H9 (cell line): Measurements from ENCODE around the gene CD1E. TPM values are rescaled to one million over a fixed set of nuclear protein-coding genes. Genes with fewer than 3 reads are reported as not detected.

Experiments used
- DNase-seq: peaks from one replicate; pipeline ENCODE4 v3.0.0-alpha.2; 2017
- H2AFZ ChIP-seq: one replicate; pipeline ENCODE4 v1.6.1; 2013; ENCODE audit warnings: mild to moderate bottlenecking, low read length, control low read depth, moderate library complexity
- H2AK5ac ChIP-seq: 2 replicates; pipeline ENCODE4 v1.6.1; 2013; ENCODE audit warnings: low read length, control low read depth, mixed read lengths; ENCODE audit not compliant: insufficient read length
- H2BK120ac ChIP-seq: one replicate; pipeline ENCODE4 v1.6.1; 2013; ENCODE audit warnings: low read depth, mild to moderate bottlenecking, low read length, control low read depth, inconsistent platforms; ENCODE audit not compliant: poor library complexity, severe bottlenecking
- H2BK12ac ChIP-seq: 2 replicates; pipeline ENCODE4 v1.6.1; 2013; ENCODE audit warnings: low read length, control low read depth, mixed read lengths, low read depth; ENCODE audit not compliant: insufficient read length
- H2BK15ac ChIP-seq: 2 replicates; pipeline ENCODE4 v1.6.1; 2013; ENCODE audit warnings: low read depth, low read length, control low read depth
- H2BK20ac ChIP-seq: one replicate; pipeline ENCODE4 v1.6.1; 2013; ENCODE audit warnings: low read depth, mild to moderate bottlenecking, low read length, control low read depth, inconsistent platforms; ENCODE audit not compliant: poor library complexity, severe bottlenecking
- H2BK5ac ChIP-seq: 2 replicates; pipeline ENCODE4 v1.6.1; 2013; ENCODE audit warnings: low read length, control low read depth, mixed read lengths; ENCODE audit not compliant: insufficient read length
- H3K14ac ChIP-seq: 2 replicates; pipeline ENCODE4 v1.6.1; 2013; ENCODE audit warnings: low read length, control low read depth; ENCODE audit not compliant: insufficient read depth
- H3K18ac ChIP-seq: 2 replicates; pipeline ENCODE4 v1.6.1; 2013; ENCODE audit warnings: low read depth, mild to moderate bottlenecking, mixed read lengths, low read length, control low read depth; ENCODE audit not compliant: insufficient read length
- H3K23ac ChIP-seq: 2 replicates; pipeline ENCODE4 v1.6.1; 2013; ENCODE audit warnings: low read length, control low read depth, mixed read lengths, low read depth; ENCODE audit not compliant: insufficient read length
- H3K23me2 ChIP-seq: 2 replicates; pipeline ENCODE4 v1.6.1; 2013; ENCODE audit warnings: low read depth, mild to moderate bottlenecking, mixed read lengths, low read length, control low read depth; ENCODE audit not compliant: insufficient read length, poor library complexity, severe bottlenecking
- H3K27ac ChIP-seq: 2 replicates; pipeline ENCODE4 v1.5.1; 2013; ENCODE audit warnings: low read length, control low read depth, mixed read lengths, low read depth; ENCODE audit not compliant: insufficient read length
- H3K27me3 ChIP-seq: 2 replicates; pipeline ENCODE4 v1.6.1; 2013; ENCODE audit warnings: low read length, control low read depth, inconsistent platforms; ENCODE audit not compliant: insufficient read depth
- H3K4ac ChIP-seq: 2 replicates; pipeline ENCODE4 v1.6.1; 2013; ENCODE audit warnings: low read depth, mild to moderate bottlenecking, control low read depth, inconsistent platforms, low read length, moderate library complexity
- H3K4me1 ChIP-seq: 2 replicates; pipeline ENCODE4 v1.6.1; 2013; ENCODE audit warnings: low read length, control low read depth, inconsistent platforms; ENCODE audit not compliant: insufficient read depth
- H3K4me2 ChIP-seq: 2 replicates; pipeline ENCODE4 v1.6.1; 2013; ENCODE audit warnings: low read length, control low read depth, mixed read lengths; ENCODE audit not compliant: insufficient read length, insufficient read depth
- H3K56ac ChIP-seq: 2 replicates; pipeline ENCODE4 v1.6.1; 2013; ENCODE audit warnings: low read depth, mild to moderate bottlenecking, mixed read lengths, low read length, control low read depth; ENCODE audit not compliant: insufficient read length
- H3K79me1 ChIP-seq: 2 replicates; pipeline ENCODE4 v1.6.1; 2013; ENCODE audit warnings: low read depth, mild to moderate bottlenecking, moderate library complexity, low read length, control low read depth, inconsistent platforms; ENCODE audit not compliant: insufficient read depth, poor library complexity, severe bottlenecking
- H3K79me2 ChIP-seq: 2 replicates; pipeline ENCODE4 v1.6.1; 2013; ENCODE audit warnings: low read length, control low read depth, inconsistent platforms; ENCODE audit not compliant: insufficient read depth
- H3K9ac ChIP-seq: 2 replicates; pipeline ENCODE4 v1.6.1; 2013; ENCODE audit warnings: low read length, control low read depth, mixed read lengths; ENCODE audit not compliant: insufficient read length; ENCODE audit errors: extremely low read depth
- H3K9me3 ChIP-seq: one replicate; pipeline ENCODE4 v1.6.1; 2013; ENCODE audit warnings: low read depth, low read length, inconsistent platforms; ENCODE audit not compliant: control insufficient read depth
- H3T11ph ChIP-seq: one replicate; pipeline ENCODE4 v1.6.1; 2013; ENCODE audit warnings: mild to moderate bottlenecking, low read length, control low read depth, inconsistent platforms
- H4K20me1 ChIP-seq: one replicate; pipeline ENCODE4 v1.6.1; 2013; ENCODE audit not compliant: control insufficient read depth, insufficient read length, insufficient read depth
- H4K5ac ChIP-seq: 2 replicates; pipeline ENCODE4 v1.6.1; 2013; ENCODE audit warnings: low read depth, mild to moderate bottlenecking, mixed read lengths, low read length, control low read depth; ENCODE audit not compliant: insufficient read length
- H4K8ac ChIP-seq: replicated peaks from 2 replicates; pipeline ENCODE4 v1.6.1; 2013; ENCODE audit warnings: low read length, control low read depth, mixed read lengths, low read depth; ENCODE audit not compliant: insufficient read length
- H4K91ac ChIP-seq: 2 replicates; pipeline ENCODE4 v1.6.1; 2013; ENCODE audit warnings: low read depth, mild to moderate bottlenecking, moderate library complexity, mixed read lengths, low read length, control low read depth; ENCODE audit not compliant: insufficient read length
- H3K27ac Mint-ChIP-seq, 3 experiments: 2 replicates in 2 of 3; 3 replicates in 1 of 3; pipeline ENCODE4 v1.8.0; 2020 to 2021; ENCODE audit warnings: mixed read lengths in 3 of 3, mild to moderate bottlenecking in 1 of 3, moderate library complexity in 1 of 3
- H3K27me3 Mint-ChIP-seq: 2 replicates; pipeline ENCODE4 v1.8.0; 2021; ENCODE audit warnings: low read depth, mild to moderate bottlenecking, moderate library complexity, mixed read lengths
- H3K36me3 Mint-ChIP-seq, 3 experiments: 2 replicates in 2 of 3; 3 replicates in 1 of 3; pipeline ENCODE4 v1.8.0; 2020 to 2021; ENCODE audit warnings: low read depth in 3 of 3, mixed read lengths in 3 of 3; ENCODE audit not compliant: insufficient read depth in 1 of 3
- H3K4me1 Mint-ChIP-seq, 2 experiments: 2 replicates each; pipeline ENCODE4 v1.8.0; 2020; ENCODE audit warnings: mixed read lengths in 2 of 2
- H3K4me3 Mint-ChIP-seq, 2 experiments: 2 replicates in 1 of 2; 3 replicates in 1 of 2; pipeline ENCODE4 v1.8.0; 2020 to 2021; ENCODE audit warnings: mild to moderate bottlenecking in 2 of 2, mixed read lengths in 2 of 2, moderate library complexity in 1 of 2
- H3K9me3 Mint-ChIP-seq, 2 experiments: 2 replicates in 1 of 2; 3 replicates in 1 of 2; pipeline ENCODE4 v1.8.0; 2020; ENCODE audit warnings: mild to moderate bottlenecking in 2 of 2, mixed read lengths in 2 of 2, moderate library complexity in 1 of 2
- CTCF ChIP-seq: fragments of 200-600 bp; sonication (generic); conservative IDR thresholded peaks from 3 replicates; pipeline ENCODE4 v1.8.0; 2021; ENCODE audit warnings: antibody characterized with exemption, mild to moderate bottlenecking
- WGBS: extraction: QIAGEN DNeasy Blood & Tissue Kit; methylation state at CpG from one replicate; pipeline ENCODE4 v1.1.7; 2013; ENCODE audit warnings: missing lambda C conversion rate, low lambda C conversion rate, mixed read lengths; ENCODE audit not compliant: insufficient read length; ENCODE audit errors: extremely low coverage; 5-methylcytosine and 5-hydroxymethylcytosine counted together
- long read RNA-seq: library from polyadenylated mRNA; unstranded; transcript quantifications from one replicate; pipeline ENCODE4 v2.0.0, GENCODE V29; 2020
- total RNA-seq: library from RNA; stranded (reverse); gene quantifications from 2 replicates; pipeline ENCODE4 v1.2.1, GENCODE V29; 2021

The CD1E gene
- not detected in 2 replicates for total RNA-seq
- long read RNA-seq, result 0 reads

GRCh38 chr1:158353303-158354075 is at the start of gene CD1E:
Gene CD1E, plus strand, starts transcription at chr1:158353894. Its CDS starts 95 bp downstream, at chr1:158353989.
- Histone ChIP-seq H4K5ac (no peak within 1 kb of the TSS), H4K8ac (no peak within 1 kb of the TSS), H2BK120ac (no peak within 1 kb of the TSS), H2BK15ac (no peak within 1 kb of the TSS), H3K9ac (no peak within 1 kb of the TSS), H3K56ac (no peak within 1 kb of the TSS), H3K23me2 (no peaks in the 10 kb centered on the region), H3K23ac (no peak within 1 kb of the TSS), H3K27me3 (no peaks in the 10 kb centered on the region), H3T11ph (no peak within 1 kb of the TSS), H2BK12ac (no peak within 1 kb of the TSS), H2BK5ac (no peak within 1 kb of the TSS), H3K14ac (no peak within 1 kb of the TSS), H3K4me1 (no peaks in the 10 kb centered on the region), H3K18ac (no peak within 1 kb of the TSS), H4K20me1 (no peaks in the 10 kb centered on the region), H3K27ac (no peak within 1 kb of the TSS), H3K9me3 (no peaks in the 10 kb centered on the region), H2BK20ac (no peak within 1 kb of the TSS), H4K91ac (no peak within 1 kb of the TSS), H3K79me1 (no peaks in the 10 kb centered on the region), H3K4ac (no peak within 1 kb of the TSS), H2AFZ (no peak within 1 kb of the TSS), H2AK5ac (no peak within 1 kb of the TSS), H3K4me2 (no peak within 1 kb of the TSS), H3K79me2 (no peaks in the 10 kb centered on the region; the same call in 1 of the 2 replicates)
- H3K27ac Mint-ChIP-seq, result peak within 1 kb of the TSS in 1 of 3 experiments; percentile 52; a peak in 3 of 7 replicates
- peaks cover 10% of the 10 kb centered on the region in 2 experiments; a peak in 3 of 4 replicates for H3K4me1 Mint-ChIP-seq
- no CpG with 5 or more reads among the region's 6 CpGs for WGBS
- peaks cover 2% of the 10 kb centered on the region; the same call in 1 of the 2 replicates for H3K27me3 Mint-ChIP-seq
- H3K9me3 Mint-ChIP-seq, result no peaks in the 10 kb centered on the region
- H3K36me3 Mint-ChIP-seq, result no peaks in the 10 kb centered on the region
- TF ChIP-seq CTCF, result no peak
- DNase-seq, result no peak
- H3K4me3 Mint-ChIP-seq, result no peak within 1 kb of the TSS
